Stimulated activated naive B cell treated with anti-CD40 and anti-IgM and Interleukin-4, amounts not matched to agents 10 μg/mL and 1 μg/mL and 100 μg/mL, for 72 hours (primary cell): ENCODE results near the gene SGMS2.

Experiments
- ATAC-seq, 2 donors: fragments of 150-1000 bp; cut with Tn5 transposase; replicated peaks; 2 replicates each; pipeline ENCODE4 v1.10.0; 2021; ENCODE audit warnings: moderate library complexity in 1 of 2
- DNase-seq: peaks from one replicate; pipeline ENCODE4 v3.0.0; 2021
- H3K27ac Mint-ChIP-seq: one replicate; pipeline ENCODE4 v1.8.0; 2022; ENCODE audit warnings: mild to moderate bottlenecking, mixed read lengths
- H3K27me3 Mint-ChIP-seq, 2 donors: one replicate each; pipeline ENCODE4 v1.8.0; 2022; ENCODE audit warnings: mixed read lengths in 2 of 2
- H3K36me3 Mint-ChIP-seq, 2 donors: one replicate each; pipeline ENCODE4 v1.8.0; 2022; ENCODE audit warnings: mixed read lengths in 2 of 2, mild to moderate bottlenecking in 1 of 2
- H3K4me1 Mint-ChIP-seq, 2 donors: one replicate each; pipeline ENCODE4 v1.8.0; 2022; ENCODE audit warnings: mixed read lengths in 2 of 2, mild to moderate bottlenecking in 1 of 2
- H3K4me3 Mint-ChIP-seq, 2 donors: one replicate each; pipeline ENCODE4 v1.8.0; 2022; ENCODE audit warnings: mild to moderate bottlenecking in 2 of 2, mixed read lengths in 2 of 2, moderate library complexity in 1 of 2
- H3K9me3 Mint-ChIP-seq, 2 donors: one replicate each; pipeline ENCODE4 v1.8.0; 2022; ENCODE audit warnings: mixed read lengths in 2 of 2, mild to moderate bottlenecking in 1 of 2

Gene SGMS2

GRCh38 chr4:107930821-107931774 is 106.4 kb downstream of the SGMS2 start, which contains the start of gene CYP2U1:
Gene CYP2U1, plus strand, starts transcription at chr4:107931549. Its CDS starts 95 bp downstream, at chr4:107931644.
- DNase-seq (peak; percentile 75), ATAC-seq (peak; percentile 90 to 92)
- Mint-ChIP-seq H3K4me3 (peak within 1 kb of the TSS; percentile 96 to 97), H3K27me3 (no peaks in the 10 kb centered on the region), H3K9me3 (no peaks in the 10 kb centered on the region), H3K4me1 (peaks cover 22 to 42% of the 10 kb centered on the region in 2 donors), H3K36me3 (no peaks in the 10 kb centered on the region), H3K27ac (peak within 1 kb of the TSS; percentile 95)

- peak; percentile 34 to 35 for ATAC-seq
- DNase-seq, result peak; percentile 13
- Mint-ChIP-seq H3K9me3 (no peaks in the 10 kb centered on the region), H3K27me3 (no peaks in the 10 kb centered on the region), H3K27ac (peak overlapping the region; percentile 87), H3K4me1 (peaks cover 25 to 48% of the 10 kb centered on the region in 2 donors), H3K36me3 (no peaks in the 10 kb centered on the region), H3K4me3 (peak overlapping the region; percentile 89 to 96)
These were observed 107.1 kb downstream of the SGMS2 start for GRCh38 chr4:107931775-107932321.

- no peak overlapping the region for H3K27ac Mint-ChIP-seq
- peaks cover 31 to 55% of the 10 kb centered on the region in 2 donors for H3K4me1 Mint-ChIP-seq
- ATAC-seq (no peak), DNase-seq (no peak)
- H3K27me3 Mint-ChIP-seq, result no peaks in the 10 kb centered on the region
- peaks cover 4 to 6% of the 10 kb centered on the region in 2 donors for H3K36me3 Mint-ChIP-seq
- no peak overlapping the region for H3K4me3 Mint-ChIP-seq
- no peaks in the 10 kb centered on the region for H3K9me3 Mint-ChIP-seq
These were observed 110.5 kb downstream of the SGMS2 start for GRCh38 chr4:107935246-107935645.

GRCh38 chr4:107937040-107937439 is 112.3 kb downstream of the SGMS2 start:
- H3K27ac Mint-ChIP-seq, result no peak overlapping the region
- peak overlapping the region; percentile 36 to 61 for H3K4me3 Mint-ChIP-seq

GRCh38 chr4:107939307-107939706 is 114.6 kb downstream of the SGMS2 start:
- Mint-ChIP-seq H3K4me3 (no peak overlapping the region), H3K27ac (no peak overlapping the region), H3K9me3 (no peaks in the 10 kb centered on the region), H3K27me3 (no peaks in the 10 kb centered on the region), H3K4me1 (peaks cover 15 to 26% of the 10 kb centered on the region in 2 donors), H3K36me3 (peaks cover 4 to 10% of the 10 kb centered on the region in 2 donors)
- ATAC-seq (no peak), DNase-seq (no peak)

More at GRCh38 chr4:107937040-107937439, 112.3 kb downstream of the SGMS2 start:
- peaks cover 25 to 43% of the 10 kb centered on the region in 2 donors for H3K4me1 Mint-ChIP-seq
- no peaks in the 10 kb centered on the region for H3K27me3 Mint-ChIP-seq
- H3K36me3 Mint-ChIP-seq, result peaks cover 4 to 6% of the 10 kb centered on the region in 2 donors
- ATAC-seq, result peak; percentile 41 to 60
- H3K9me3 Mint-ChIP-seq, result no peaks in the 10 kb centered on the region
- no peak for DNase-seq

- H3K27me3 Mint-ChIP-seq, result no peaks in the 10 kb centered on the region
- DNase-seq (no peak), ATAC-seq (no peak)
- H3K9me3 Mint-ChIP-seq, result no peaks in the 10 kb centered on the region
- H3K36me3 Mint-ChIP-seq, result peaks cover 12 to 40% of the 10 kb centered on the region in 2 donors
- no peak overlapping the region for H3K4me3 Mint-ChIP-seq
- H3K27ac Mint-ChIP-seq, result no peak overlapping the region
- H3K4me1 Mint-ChIP-seq, result no peaks in the 10 kb centered on the region
These were observed 121.1 kb downstream of the SGMS2 start for GRCh38 chr4:107945809-107946208.

GRCh38 chr4:107950746-107951540 is 126.2 kb downstream of the SGMS2 start:
- H3K4me1 Mint-ChIP-seq, result no peaks in the 10 kb centered on the region
- no peak overlapping the region for H3K4me3 Mint-ChIP-seq
- no peaks in the 10 kb centered on the region for H3K27me3 Mint-ChIP-seq
- DNase-seq (no peak), ATAC-seq (no peak)
- peaks cover 16 to 58% of the 10 kb centered on the region in 2 donors for H3K36me3 Mint-ChIP-seq
- H3K27ac Mint-ChIP-seq, result no peak overlapping the region
- peaks cover 5 to 7% of the 10 kb centered on the region in 2 donors for H3K9me3 Mint-ChIP-seq

- DNase-seq, result no peak
- Mint-ChIP-seq H3K4me3 (no peak overlapping the region), H3K27me3 (no peaks in the 10 kb centered on the region), H3K27ac (no peak overlapping the region), H3K9me3 (peaks cover 10 to 12% of the 10 kb centered on the region in 2 donors), H3K36me3 (peaks cover 22 to 64% of the 10 kb centered on the region in 2 donors), H3K4me1 (no peaks in the 10 kb centered on the region)
- no peak for ATAC-seq
These were observed 126.8 kb downstream of the SGMS2 start for GRCh38 chr4:107951551-107951950.

GRCh38 chr4:107956011-107956410 is 131.3 kb downstream of the SGMS2 start:
- Mint-ChIP-seq H3K4me1 (no peaks in the 10 kb centered on the region), H3K9me3 (peaks cover 12 to 17% of the 10 kb centered on the region in 2 donors), H3K27ac (no peak overlapping the region), H3K36me3 (peaks cover 16 to 35% of the 10 kb centered on the region in 2 donors), H3K4me3 (no peak overlapping the region), H3K27me3 (peaks cover 0 to 4% of the 10 kb centered on the region in 2 donors)
- DNase-seq (no peak), ATAC-seq (no peak)
